ES-I3 (cell line): ENCODE data around the gene TP73.
"Not testable (repeated sequence)": the region's sequence is repeated elsewhere in the genome, so short reads cannot be mapped to it uniquely, and the experiment has no call there.

Experiments used
- H3K36me3 ChIP-seq: 2 replicates; pipeline ENCODE4 v1.6.1; 2013; ENCODE audit warnings: mild to moderate bottlenecking, low read length, control low read depth, moderate library complexity; ENCODE audit not compliant: insufficient read depth
- H3K4me1 ChIP-seq: 2 replicates; pipeline ENCODE4 v1.6.1; 2013; ENCODE audit warnings: mild to moderate bottlenecking, control low read depth, low read length; ENCODE audit not compliant: insufficient read depth
- H3K9ac ChIP-seq: 2 replicates; pipeline ENCODE4 v1.6.1; 2013; ENCODE audit warnings: low read depth, mild to moderate bottlenecking, low read length, moderate library complexity
- H3K9me3 ChIP-seq: 2 replicates; pipeline ENCODE4 v1.6.1; 2013; ENCODE audit warnings: mild to moderate bottlenecking, low read length, moderate library complexity; ENCODE audit not compliant: control insufficient read depth, insufficient read depth

The TP73 gene

GRCh38 chr1:3745590-3746381 lies 93.5 kb downstream of the TP73 start:
- Histone ChIP-seq H3K9me3 (no peaks in the 10 kb centered on the region), H3K36me3 (peaks cover 10% of the 10 kb centered on the region), H3K4me1 (peaks cover 12% of the 10 kb centered on the region; the same call in 1 of the 2 replicates), H3K9ac (peak overlapping the region; percentile 86; the same call in 1 of the 2 replicates)

- Histone ChIP-seq H3K9ac (peak overlapping the region; percentile 86), H3K4me1 (peaks cover 12% of the 10 kb centered on the region; the same call in 1 of the 2 replicates), H3K9me3 (no peaks in the 10 kb centered on the region), H3K36me3 (peaks cover 10% of the 10 kb centered on the region)
Observed at GRCh38 chr1:3746389-3746829, 94.1 kb downstream of the TP73 start.

GRCh38 chr1:3746830-3747521 lies 94.7 kb downstream of the TP73 start:
- Histone ChIP-seq H3K9ac (peak overlapping the region; percentile 86), H3K4me1 (peaks cover 12% of the 10 kb centered on the region; the same call in 1 of the 2 replicates), H3K9me3 (no peaks in the 10 kb centered on the region), H3K36me3 (peaks cover 10% of the 10 kb centered on the region)

GRCh38 chr1:3747522-3747848 lies 95.2 kb downstream of the TP73 start:
- Histone ChIP-seq H3K36me3 (peaks cover 8% of the 10 kb centered on the region), H3K9me3 (no peaks in the 10 kb centered on the region), H3K9ac (no peak overlapping the region; the same call in 1 of the 2 replicates), H3K4me1 (peaks cover 12% of the 10 kb centered on the region; the same call in 1 of the 2 replicates)

GRCh38 chr1:3747903-3748302 lies 95.6 kb downstream of the TP73 start:
- Histone ChIP-seq H3K9ac (no peak overlapping the region), H3K4me1 (peaks cover 12% of the 10 kb centered on the region; the same call in 1 of the 2 replicates), H3K36me3 (peaks cover 4% of the 10 kb centered on the region; the same call in 1 of the 2 replicates), H3K9me3 (no peaks in the 10 kb centered on the region)

GRCh38 chr1:3748316-3748900 lies 96.1 kb downstream of the TP73 start:
- H3K4me1 ChIP-seq: peaks cover 12% of the 10 kb centered on the region; the same call in 1 of the 2 replicates
- not testable (repeated sequence) for H3K9ac ChIP-seq, H3K36me3 ChIP-seq, H3K9me3 ChIP-seq

- Histone ChIP-seq H3K4me1 (peaks cover 12% of the 10 kb centered on the region; the same call in 1 of the 2 replicates), H3K36me3 (no peaks in the 10 kb centered on the region; the same call in 1 of the 2 replicates), H3K9ac (no peak overlapping the region), H3K9me3 (no peaks in the 10 kb centered on the region)
Observed at GRCh38 chr1:3749512-3749911, 97.2 kb downstream of the TP73 start.

- Histone ChIP-seq H3K36me3 (no peaks in the 10 kb centered on the region), H3K9ac (no peak overlapping the region), H3K9me3 (no peaks in the 10 kb centered on the region), H3K4me1 (peaks cover 5% of the 10 kb centered on the region; the same call in 1 of the 2 replicates)
Observed at GRCh38 chr1:3750741-3751140, 98.4 kb downstream of the TP73 start.

- no peaks in the 10 kb centered on the region for H3K9me3 ChIP-seq
- H3K36me3 ChIP-seq: no peaks in the 10 kb centered on the region
- no peaks in the 10 kb centered on the region for H3K4me1 ChIP-seq
- H3K9ac ChIP-seq: no peak within 1 kb of the TSS
Observed at GRCh38 chr1:3752400-3752945, 100.2 kb downstream of the TP73 start, which contains the start of gene CCDC27. CCDC27 (plus strand) TSS chr1:3752450; CDS start chr1:3752482, 32 bp downstream.

- H3K9ac ChIP-seq: no peak overlapping the region
- H3K4me1 ChIP-seq: no peaks in the 10 kb centered on the region
- H3K9me3 ChIP-seq: no peaks in the 10 kb centered on the region
- H3K36me3 ChIP-seq: no peaks in the 10 kb centered on the region
Observed at GRCh38 chr1:3753656-3754454, 101.5 kb downstream of the TP73 start.

GRCh38 chr1:3756394-3756793 lies 104.1 kb downstream of the TP73 start:
- H3K4me1 ChIP-seq: no peaks in the 10 kb centered on the region
- peaks cover 8% of the 10 kb centered on the region for H3K9me3 ChIP-seq
- no peak overlapping the region for H3K9ac ChIP-seq
- no peaks in the 10 kb centered on the region for H3K36me3 ChIP-seq

GRCh38 chr1:3759164-3759563 lies 106.8 kb downstream of the TP73 start:
- H3K4me1 ChIP-seq: no peaks in the 10 kb centered on the region
- peaks cover 8% of the 10 kb centered on the region for H3K9me3 ChIP-seq
- H3K36me3 ChIP-seq: no peaks in the 10 kb centered on the region
- H3K9ac ChIP-seq: no peak overlapping the region

GRCh38 chr1:3759796-3760195 lies 107.5 kb downstream of the TP73 start:
- no peak overlapping the region for H3K9ac ChIP-seq
- no peaks in the 10 kb centered on the region for H3K4me1 ChIP-seq
- H3K9me3 ChIP-seq: peaks cover 8% of the 10 kb centered on the region
- no peaks in the 10 kb centered on the region for H3K36me3 ChIP-seq
